Measurements from ENCODE around the gene SLC4A1AP. TPM values are rescaled to one million over a fixed set of nuclear protein-coding genes. Genes with fewer than 3 reads are reported as not detected.

The SLC4A1AP gene
- total and polyA plus RNA-seq, 2 experiments from 2014 or later, result 24.3 to 29.2 TPM

GRCh38 chr2:27615316-27615715 is 48.4 kb upstream of the SLC4A1AP start:
- no peak overlapping the region for H3K4me3 ChIP-seq
- peaks cover 39% of the 10 kb centered on the region for H3K36me3 ChIP-seq (ENCODE audit: insufficient read depth)
- no peak overlapping the region for H3K4me2 ChIP-seq
- no peaks in the 10 kb centered on the region for H3K4me1 Mint-ChIP-seq
- no peak overlapping the region for H3K27ac ChIP-seq (ENCODE audit: low read depth)
- H3K27me3 ChIP-seq (ENCODE audit: insufficient read depth), result no peaks in the 10 kb centered on the region
- no peaks in the 10 kb centered on the region; the same call in 1 of the 2 replicates for H3F3A ChIP-seq (replicated peaks; ENCODE audit: low read depth)
- no peak for DNase-seq (ENCODE audit: low spot score)
- H3K27me3 Mint-ChIP-seq (ENCODE audit: insufficient read depth, low read depth, poor library complexity), result peaks cover 1% of the 10 kb centered on the region
- TF ChIP-seq STAT1 (IDR thresholded peaks at IDR 0.05; ENCODE audit: unreplicated experiment) (no peak), ZNF114 (CRISPR knock-in tag; IDR thresholded peaks at IDR 0.05) (no peak), NANOG (IDR thresholded peaks at IDR 0.05; ENCODE audit: borderline replicate concordance) (no peak), ZNF331 (CRISPR knock-in tag; IDR thresholded peaks at IDR 0.05; ENCODE audit: low read depth) (no peak), ZNF462 (CRISPR knock-in tag; IDR thresholded peaks at IDR 0.05) (no peak), EZH2phosphoT487 (IDR thresholded peaks at IDR 0.05; ENCODE audit: unreplicated experiment) (no peak), CREB1 (CRISPR knock-in tag; IDR thresholded peaks at IDR 0.05; ENCODE audit: low read depth) (no peak), ETS1 (IDR thresholded peaks at IDR 0.05) (no peak), CTCF (conservative IDR thresholded peaks at IDR 0.05; ENCODE audit: low read depth in 2 of 2) (no peak), JUNB (IDR thresholded peaks at IDR 0.05; ENCODE audit: unreplicated experiment) (no peak), EZH2 (IDR thresholded peaks at IDR 0.05; ENCODE audit: low read depth, unreplicated experiment) (no peak), REST (IDR thresholded peaks at IDR 0.05; ENCODE audit: unreplicated experiment) (no peak), POLR2AphosphoS5 (IDR thresholded peaks at IDR 0.05; ENCODE audit: low read depth) (no peak)
- peaks cover 49% of the 10 kb centered on the region for H3K36me3 Mint-ChIP-seq (ENCODE audit: low read depth)
- no peaks in the 10 kb centered on the region for H3K9me2 ChIP-seq (ENCODE audit: insufficient read depth)
- ATAC-seq, result no peak
- no peaks in the 10 kb centered on the region for H3K4me1 ChIP-seq (ENCODE audit: insufficient read depth)
- H3K4me3 Mint-ChIP-seq, result no peak overlapping the region
- H2AFZ ChIP-seq, result no peak overlapping the region
- H4K20me1 ChIP-seq (replicated peaks; ENCODE audit: insufficient read depth), result peaks cover 14% of the 10 kb centered on the region
- H3K79me2 ChIP-seq (replicated peaks; ENCODE audit: insufficient read depth), result 0 out of 2 replicates have a peak, but pooled peaks cover 4% of the 10 kb centered on the region
- no peaks in the 10 kb centered on the region; the same call in 2 of the 3 replicates for H3K9me3 Mint-ChIP-seq
- H3K27ac Mint-ChIP-seq, result no peak overlapping the region

Measured in GM23338 (cell line).